Measurements from ENCODE around the gene ZNF501. TPM values are rescaled to one million over a fixed set of nuclear protein-coding genes. Genes with fewer than 3 reads are reported as not detected.
A peak's percentile ranks its signal among the peaks of the same experiment; 100 is the strongest.

Gene ZNF501
- 1 to 10 TPM in 6 of 8 experiments, under 1 TPM in 2; 0.65 to 9.3 (median 1.7) TPM for total RNA-seq

DNA sequence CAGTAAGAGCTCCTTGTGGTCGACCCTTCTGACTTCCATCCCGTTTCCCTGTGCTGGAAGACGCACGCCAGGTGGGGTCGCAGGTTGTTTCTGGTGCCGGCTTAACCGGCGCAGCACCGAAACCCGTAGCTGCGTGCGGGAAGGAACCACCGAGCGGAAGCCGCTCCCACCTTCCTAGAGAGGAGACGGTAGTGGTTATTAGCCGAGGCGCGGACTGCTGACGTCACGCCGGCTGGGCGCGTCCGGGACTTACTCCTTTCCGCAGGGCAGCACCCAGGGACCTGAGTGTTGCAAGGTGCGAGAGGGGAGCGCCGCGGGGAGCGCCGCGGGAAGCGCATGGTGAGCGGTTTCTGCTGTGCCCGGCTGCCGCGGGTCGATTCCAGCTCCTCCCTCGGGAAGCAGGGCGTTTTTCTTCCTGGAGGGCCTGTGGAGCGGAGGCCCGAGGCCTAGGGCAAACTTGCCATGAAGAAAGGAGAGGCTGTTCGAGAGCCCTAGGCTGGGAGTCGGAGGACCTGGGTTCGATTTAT is at the start of gene ZNF501:
Gene ZNF501 (plus strand): TSS at position 252 of the 527 bp plus-strand sequence. CDS start 4,787 bp downstream, outside the sequence.
- 0 to 90% (median 66%) methylated on average over 2 to 41 of the region's 46 CpGs; no CpG with 5 or more reads in 2 of the 10 experiments for WGBS, 10 experiments
- no peaks in the 10 kb centered on the region for H3K4me1 ChIP-seq (replicated peaks in 1 of 2)
- peak within 1 kb of the TSS in 1 of 2 donors; percentile 64 for H3K27ac ChIP-seq
- in situ Hi-C loops (cut with MboI; ENCODE audit: low pct_unique_long_range_greater_than_20kb in 2 of 9, low sequenced_read_pairs in 9 of 9, unreplicated experiment in 9 of 9): no loop called here
- ATAC-seq (replicated peaks in 6 of 8): peak; percentile 64 to 100 (median 83)
- H3K4me3 ChIP-seq: peak within 1 kb of the TSS in 4 of 5 donors; percentile 33 to 54 (median 48)

- H3K27ac ChIP-seq: no peak overlapping the region
- peaks cover 0 to 3% of the 10 kb centered on the region in 2 donors for H3K4me1 ChIP-seq (replicated peaks in 1 of 2)
- no peak overlapping the region for H3K4me3 ChIP-seq
- in situ Hi-C loops (cut with MboI; ENCODE audit: low pct_unique_long_range_greater_than_20kb in 2 of 9, low sequenced_read_pairs in 9 of 9, unreplicated experiment in 9 of 9): no loop called here
- ATAC-seq (replicated peaks in 6 of 8): no peak
- 60 to 100% (median 88%) methylated on average over 1 to 4 of the region's 4 CpGs; no CpG with 5 or more reads in 4 of the 10 experiments for WGBS, 10 experiments
Observed at GRCh38 chr3:44680921-44681455, 48.4 kb upstream of the ZNF501 start.

DNA sequence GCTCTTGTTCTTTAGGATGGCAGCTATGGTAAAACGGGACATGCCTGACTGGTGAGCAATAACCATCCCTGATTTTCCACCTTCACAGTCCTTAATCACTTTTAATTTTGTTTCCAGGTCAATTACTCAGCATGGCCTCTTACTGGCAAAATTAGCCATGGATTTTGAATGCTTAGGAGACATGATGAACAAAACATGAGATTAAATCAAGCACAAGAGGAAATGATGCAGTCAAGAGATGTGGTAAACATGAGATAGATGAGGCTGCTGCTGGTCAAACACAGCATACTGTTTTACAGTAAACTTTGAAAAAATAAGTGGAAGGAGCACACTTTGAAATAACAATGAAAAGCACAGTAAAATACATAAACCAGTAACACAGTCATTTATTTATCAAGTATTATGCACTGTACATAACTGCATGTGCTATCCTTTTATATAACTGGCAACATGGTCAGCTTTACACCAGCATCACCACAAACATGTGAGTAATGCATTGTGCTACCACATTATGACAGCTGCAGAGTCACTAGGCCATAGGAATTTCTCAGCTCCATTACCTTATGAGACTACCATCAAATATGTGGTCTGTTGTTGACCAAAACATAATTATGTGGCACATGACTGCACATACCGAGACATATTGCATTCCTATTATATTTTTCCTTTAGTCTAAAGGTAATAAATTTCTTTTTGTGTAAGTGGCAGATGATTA is 47.1 kb upstream of the ZNF501 start:
- H3K4me3 ChIP-seq: no peak overlapping the region
- H3K4me1 ChIP-seq (replicated peaks in 1 of 2): peaks cover 0 to 3% of the 10 kb centered on the region in 2 donors
- no peak for ATAC-seq (replicated peaks in 6 of 8)
- H3K27ac ChIP-seq: no peak overlapping the region
- in situ Hi-C loops (cut with MboI; ENCODE audit: low pct_unique_long_range_greater_than_20kb in 2 of 9, low sequenced_read_pairs in 9 of 9, unreplicated experiment in 9 of 9): no loop called here
- 23 to 100% (median 83%) methylated on average over 1 to 2 of the region's 2 CpGs; no CpG with 5 or more reads in 3 of the 10 experiments for WGBS, 10 experiments

DNA sequence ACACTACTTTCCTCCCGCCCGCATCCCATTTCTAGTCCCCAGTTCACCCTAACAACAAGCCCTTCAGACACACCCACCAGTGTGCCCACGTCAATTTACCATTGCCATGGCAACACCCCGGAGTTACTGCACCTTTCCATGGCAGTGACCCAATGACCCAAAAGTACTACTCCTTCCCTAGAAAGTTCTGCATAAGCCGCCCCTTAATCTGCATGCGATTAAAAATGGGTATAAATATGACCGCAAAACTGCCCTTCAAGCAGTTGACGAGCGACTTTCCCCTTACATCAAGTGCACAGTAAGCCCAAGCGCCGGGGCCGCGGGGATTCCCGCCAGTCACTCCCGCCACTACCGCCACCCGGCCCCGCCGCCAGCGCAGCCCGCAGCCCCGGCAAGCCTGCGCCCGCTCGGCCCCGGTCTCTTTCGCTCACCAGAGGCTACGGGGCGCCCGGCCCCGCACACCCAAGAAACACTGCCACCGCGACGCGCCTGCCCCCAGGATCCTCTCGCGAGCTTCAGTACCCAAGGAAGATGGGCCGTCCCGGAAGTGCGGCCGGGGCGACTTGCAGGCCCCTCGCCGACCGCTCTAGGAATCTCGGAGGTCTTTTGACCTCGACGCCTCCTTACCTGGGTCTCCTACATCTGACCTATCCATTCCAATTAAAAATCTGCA is 44.2 kb upstream of the ZNF501 start:
- WGBS, 10 experiments: 8 to 61% (median 9%) methylated on average over 2 to 14 of the region's 48 CpGs; no CpG with 5 or more reads in 3 of the 10 experiments
- H3K4me1 ChIP-seq (replicated peaks in 1 of 2): peaks cover 0 to 3% of the 10 kb centered on the region in 2 donors
- ATAC-seq (replicated peaks in 6 of 8): peak; percentile 91 to 99 (median 98)
- in situ Hi-C loops (cut with MboI; ENCODE audit: low pct_unique_long_range_greater_than_20kb in 2 of 9, low sequenced_read_pairs in 9 of 9, unreplicated experiment in 9 of 9): no loop called here
- H3K4me3 ChIP-seq: peak overlapping the region; percentile 47 to 97 (median 83)
- peak overlapping the region in 1 of 2 donors; percentile 61 for H3K27ac ChIP-seq

- 0 to 40% (median 10%) methylated on average over 1 of the region's 1 CpG; no CpG with 5 or more reads in 6 of the 10 experiments for WGBS, 10 experiments
- Histone ChIP-seq H3K27ac (no peak overlapping the region), H3K4me3 (no peak overlapping the region), H3K4me1 (replicated peaks in 1 of 2) (peaks cover 0 to 3% of the 10 kb centered on the region in 2 donors)
- ATAC-seq (replicated peaks in 6 of 8): no peak
- in situ Hi-C loops (cut with MboI; ENCODE audit: low pct_unique_long_range_greater_than_20kb in 2 of 9, low sequenced_read_pairs in 9 of 9, unreplicated experiment in 9 of 9): no loop called here
Observed at GRCh38 chr3:44687898-44688297, 41.5 kb upstream of the ZNF501 start.

- in situ Hi-C loops (cut with MboI; ENCODE audit: low pct_unique_long_range_greater_than_20kb in 2 of 9, low sequenced_read_pairs in 9 of 9, unreplicated experiment in 9 of 9): no loop called here
- peak; percentile 51 to 99 (median 98) for ATAC-seq (replicated peaks in 6 of 8)
- Histone ChIP-seq H3K4me3 (peak within 1 kb of the TSS; percentile 20 to 66 (median 37)), H3K4me1 (replicated peaks in 1 of 2) (no peaks in the 10 kb centered on the region), H3K27ac (peak within 1 kb of the TSS in 1 of 2 donors; percentile 43)
- 0 to 100% (median 69%) methylated on average over 1 to 14 of the region's 36 CpGs; no CpG with 5 or more reads in 2 of the 10 experiments for WGBS, 10 experiments
Observed at GRCh38 chr3:44712455-44713075, 16.9 kb upstream of the ZNF501 start, which contains the start of gene ZNF502. Gene ZNF502 (plus strand): TSS chr3:44712660. CDS start chr3:44720262, 7,602 bp downstream.

- ATAC-seq (replicated peaks in 6 of 8): no peak
- Histone ChIP-seq H3K4me3 (no peak overlapping the region), H3K4me1 (replicated peaks in 1 of 2) (no peaks in the 10 kb centered on the region), H3K27ac (no peak overlapping the region)
- in situ Hi-C loops (cut with MboI; ENCODE audit: low pct_unique_long_range_greater_than_20kb in 2 of 9, low sequenced_read_pairs in 9 of 9, unreplicated experiment in 9 of 9): no loop called here
- 59 to 100% (median 84%) methylated on average over 3 to 10 of the region's 10 CpGs; no CpG with 5 or more reads in 1 of the 10 experiments for WGBS, 10 experiments
Observed at GRCh38 chr3:44721231-44722102, 8.0 kb upstream of the ZNF501 start.

GRCh38 chr3:44722103-44722401 is 7.4 kb upstream of the ZNF501 start:
- ATAC-seq (replicated peaks in 6 of 8): no peak
- no peak overlapping the region for H3K4me3 ChIP-seq

GRCh38 chr3:44734646-44735168 is 5.3 kb downstream of the ZNF501 start:
- in situ Hi-C loops (cut with MboI; ENCODE audit: low pct_unique_long_range_greater_than_20kb in 2 of 9, low sequenced_read_pairs in 9 of 9, unreplicated experiment in 9 of 9): no loop called here
- Histone ChIP-seq H3K27ac (no peak overlapping the region), H3K4me1 (replicated peaks in 1 of 2) (no peaks in the 10 kb centered on the region), H3K4me3 (no peak overlapping the region)
- 50 to 100% (median 93%) methylated on average over 1 to 3 of the region's 3 CpGs; no CpG with 5 or more reads in 1 of the 10 experiments for WGBS, 10 experiments
- no peak for ATAC-seq (replicated peaks in 6 of 8)

More at GRCh38 chr3:44722103-44722401, 7.4 kb upstream of the ZNF501 start:
- in situ Hi-C loops (cut with MboI; ENCODE audit: low pct_unique_long_range_greater_than_20kb in 2 of 9, low sequenced_read_pairs in 9 of 9, unreplicated experiment in 9 of 9): no loop called here
- Histone ChIP-seq H3K4me1 (replicated peaks in 1 of 2) (no peaks in the 10 kb centered on the region), H3K27ac (no peak overlapping the region)
- 80 to 100% (median 89%) methylated on average over 1 of the region's 1 CpG; no CpG with 5 or more reads in 3 of the 10 experiments for WGBS, 10 experiments

DNA sequence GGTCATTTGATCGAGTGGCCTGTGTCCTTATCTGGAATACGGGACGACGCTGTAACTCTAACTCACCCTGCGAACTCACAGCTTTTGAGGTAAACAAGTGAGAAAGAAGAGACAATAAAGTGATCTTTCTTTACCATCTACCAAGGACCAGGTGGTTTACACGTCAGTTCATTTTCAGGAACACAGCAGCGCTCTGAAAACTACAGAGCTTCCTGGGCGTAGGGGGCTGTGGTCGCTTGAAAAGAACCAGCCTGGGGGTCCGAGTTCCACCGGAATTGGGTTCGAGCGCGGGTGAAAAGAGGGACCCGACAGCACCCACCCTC is 31.6 kb downstream of the ZNF501 start:
- peak overlapping the region; percentile 69 to 83 for H3K27ac ChIP-seq
- in situ Hi-C loops (cut with MboI; ENCODE audit: low pct_unique_long_range_greater_than_20kb in 2 of 9, low sequenced_read_pairs in 9 of 9, unreplicated experiment in 9 of 9): no loop called here

GRCh38 chr3:44761424-44762169 is 32.2 kb downstream of the ZNF501 start, which contains the start of the genes KIAA1143 and KIF15:
Gene KIAA1143 (minus strand): TSS chr3:44761619. CDS start chr3:44761602, 17 bp downstream.
Gene KIF15 (plus strand): TSS chr3:44761794. CDS start chr3:44761866, 72 bp downstream.
- Histone ChIP-seq H3K27ac (peak within 1 kb of the TSS; percentile 69 to 83), H3K4me3 (peak within 1 kb of the TSS; percentile 62 to 96 (median 70)), H3K4me1 (replicated peaks in 1 of 2) (peaks cover 0 to 10% of the 10 kb centered on the region in 2 donors)
- peak; percentile 91 to 99 (median 98) for ATAC-seq (replicated peaks in 6 of 8)
- in situ Hi-C loops (cut with MboI; ENCODE audit: low pct_unique_long_range_greater_than_20kb in 2 of 9, low sequenced_read_pairs in 9 of 9, unreplicated experiment in 9 of 9): no loop called here
- WGBS, 10 experiments: 0 to 3% (median 0%) methylated on average over 1 to 16 of the region's 64 CpGs; no CpG with 5 or more reads in 2 of the 10 experiments

More for the DNA sequence above, 31.6 kb downstream of the ZNF501 start:
- peak overlapping the region; percentile 62 to 96 (median 70) for H3K4me3 ChIP-seq
- 0 to 9% (median 1%) methylated on average over 1 to 13 of the region's 15 CpGs; no CpG with 5 or more reads in 4 of the 10 experiments for WGBS, 10 experiments
- H3K4me1 ChIP-seq (replicated peaks in 1 of 2): peaks cover 0 to 10% of the 10 kb centered on the region in 2 donors
- ATAC-seq (replicated peaks in 6 of 8): peak in 2 of 8 experiments; percentile 13 to 26

All from motor neuron (in vitro differentiated cells).